NT2/D1 (cell line): ENCODE results near the gene OVOL3.

Experiments used
- DNase-seq: peaks from one replicate; pipeline ENCODE4 v3.0.0-alpha.2; 2011; ENCODE audit warnings: low read depth, low spot score
- H3K27me3 ChIP-seq: 2 replicates; pipeline ENCODE4 v1.6.0; 2011; ENCODE audit warnings: mild to moderate bottlenecking; ENCODE audit not compliant: insufficient read length, insufficient read depth
- H3K36me3 ChIP-seq: 2 replicates; pipeline ENCODE4 v1.6.1; 2011; ENCODE audit warnings: mild to moderate bottlenecking, low read length, mixed read lengths; ENCODE audit not compliant: insufficient read depth, insufficient read length
- H3K4me1 ChIP-seq: 2 replicates; pipeline ENCODE4 v1.5.1; 2011; ENCODE audit not compliant: insufficient read depth, insufficient read length
- H3K4me3 ChIP-seq: 2 replicates; pipeline ENCODE4 v1.5.1; 2011; ENCODE audit warnings: low read depth; ENCODE audit not compliant: insufficient read length
- H3K9ac ChIP-seq: 2 replicates; pipeline ENCODE4 v1.6.0; 2011; ENCODE audit warnings: low read depth; ENCODE audit not compliant: insufficient read length
- H3K9me3 ChIP-seq: 2 replicates; pipeline ENCODE4 v1.5.1; 2011; ENCODE audit warnings: mild to moderate bottlenecking, low read length; ENCODE audit not compliant: insufficient read depth
- SUZ12 ChIP-seq: IDR thresholded peaks from 2 replicates; pipeline ENCODE4 v1.6.1; 2011; ENCODE audit not compliant: insufficient read length, insufficient read depth; ENCODE audit errors: extremely low read depth
- YY1 ChIP-seq: IDR thresholded peaks from 2 replicates; pipeline ENCODE4 v1.6.1; 2011; ENCODE audit not compliant: insufficient read length, insufficient read depth
- ZNF274 ChIP-seq: IDR thresholded peaks from 2 replicates; pipeline ENCODE4 v1.6.1; 2011; ENCODE audit warnings: mild to moderate bottlenecking, low read depth, low read length

Gene OVOL3

GRCh38 chr19:36090910-36091695 lies 19.8 kb upstream of the OVOL3 start:
- peaks cover 66% of the 10 kb centered on the region for H3K36me3 ChIP-seq
- no peak for TF ChIP-seq YY1
- no peak for TF ChIP-seq SUZ12
- TF ChIP-seq ZNF274 = no peak

GRCh38 chr19:36092566-36092965 lies 18.4 kb upstream of the OVOL3 start:
- peaks cover 69% of the 10 kb centered on the region for H3K36me3 ChIP-seq
- H3K4me3 ChIP-seq = no peak overlapping the region
- DNase-seq = no peak
- H3K9me3 ChIP-seq = no peaks in the 10 kb centered on the region
- TF ChIP-seq SUZ12 (no peak), ZNF274 (no peak), YY1 (no peak)
- no peak overlapping the region for H3K9ac ChIP-seq
- H3K4me1 ChIP-seq = no peaks in the 10 kb centered on the region
- H3K27me3 ChIP-seq = no peaks in the 10 kb centered on the region

More at GRCh38 chr19:36090910-36091695, 19.8 kb upstream of the OVOL3 start:
- H3K27me3 ChIP-seq = no peaks in the 10 kb centered on the region
- H3K4me3 ChIP-seq = no peak overlapping the region
- no peaks in the 10 kb centered on the region for H3K9me3 ChIP-seq
- no peak for DNase-seq
- H3K4me1 ChIP-seq = no peaks in the 10 kb centered on the region
- H3K9ac ChIP-seq = no peak overlapping the region

- Histone ChIP-seq H3K9ac (no peak overlapping the region), H3K4me1 (no peaks in the 10 kb centered on the region), H3K9me3 (no peaks in the 10 kb centered on the region), H3K27me3 (no peaks in the 10 kb centered on the region), H3K36me3 (peaks cover 66% of the 10 kb centered on the region), H3K4me3 (no peak overlapping the region)
- no peak for DNase-seq
- TF ChIP-seq SUZ12 = no peak
- no peak for TF ChIP-seq YY1
- TF ChIP-seq ZNF274 = no peak
Measured at GRCh38 chr19:36093146-36093662, 17.7 kb upstream of the OVOL3 start.

GRCh38 chr19:36093687-36094086 lies 17.3 kb upstream of the OVOL3 start:
- H3K4me3 ChIP-seq = no peak overlapping the region
- no peaks in the 10 kb centered on the region for H3K9me3 ChIP-seq
- no peak for TF ChIP-seq YY1
- no peak for TF ChIP-seq SUZ12
- TF ChIP-seq ZNF274 = no peak
- H3K4me1 ChIP-seq = no peaks in the 10 kb centered on the region
- no peak overlapping the region for H3K9ac ChIP-seq
- H3K36me3 ChIP-seq = peaks cover 61% of the 10 kb centered on the region
- DNase-seq = no peak
- no peaks in the 10 kb centered on the region for H3K27me3 ChIP-seq

- H3K9me3 ChIP-seq = no peaks in the 10 kb centered on the region
- peaks cover 61% of the 10 kb centered on the region for H3K36me3 ChIP-seq
- TF ChIP-seq YY1 = no peak
- no peak for TF ChIP-seq SUZ12
- TF ChIP-seq ZNF274 = no peak
- no peaks in the 10 kb centered on the region for H3K27me3 ChIP-seq
- H3K9ac ChIP-seq = no peak overlapping the region
- H3K4me3 ChIP-seq = no peak overlapping the region
- DNase-seq = no peak
- H3K4me1 ChIP-seq = peaks cover 2% of the 10 kb centered on the region
Measured at GRCh38 chr19:36097036-36097435, 13.9 kb upstream of the OVOL3 start.

- H3K9ac ChIP-seq = no peak overlapping the region
- peaks cover 64% of the 10 kb centered on the region for H3K36me3 ChIP-seq
- H3K27me3 ChIP-seq = no peaks in the 10 kb centered on the region
- H3K4me3 ChIP-seq = no peak overlapping the region
- TF ChIP-seq YY1 = no peak
- no peak for TF ChIP-seq SUZ12
- no peak for TF ChIP-seq ZNF274
- H3K4me1 ChIP-seq = peaks cover 2% of the 10 kb centered on the region
- no peak for DNase-seq
- H3K9me3 ChIP-seq = no peaks in the 10 kb centered on the region
Measured at GRCh38 chr19:36099166-36099785, 11.7 kb upstream of the OVOL3 start.

GRCh38 chr19:36100476-36100875 lies 10.5 kb upstream of the OVOL3 start:
- TF ChIP-seq SUZ12 (no peak), ZNF274 (no peak), YY1 (no peak)
- Histone ChIP-seq H3K9ac (no peak overlapping the region), H3K36me3 (peaks cover 72% of the 10 kb centered on the region), H3K4me3 (no peak overlapping the region), H3K4me1 (peaks cover 2% of the 10 kb centered on the region), H3K9me3 (no peaks in the 10 kb centered on the region), H3K27me3 (no peaks in the 10 kb centered on the region)
- DNase-seq = no peak
